22Rv1 (cell line): ENCODE results near the gene MNAT1.

Source experiments
- H3K27ac ChIP-seq: fragments of 450-650 bp; 2 replicates; pipeline ENCODE4 v1.5.1; 2017
- ZFX ChIP-seq: fragments of 450-650 bp; IDR thresholded peaks from 2 replicates; pipeline ENCODE4 v1.6.1; 2017; ENCODE audit warnings: antibody characterized with exemption, borderline replicate concordance
- TF ChIP-seq, protein P1 (sequence below): fragments of 450-650 bp; IDR thresholded peaks from 2 replicates; pipeline ENCODE4 v1.5.1; 2017; ENCODE audit warnings: mild to moderate bottlenecking

Gene MNAT1

DNA sequence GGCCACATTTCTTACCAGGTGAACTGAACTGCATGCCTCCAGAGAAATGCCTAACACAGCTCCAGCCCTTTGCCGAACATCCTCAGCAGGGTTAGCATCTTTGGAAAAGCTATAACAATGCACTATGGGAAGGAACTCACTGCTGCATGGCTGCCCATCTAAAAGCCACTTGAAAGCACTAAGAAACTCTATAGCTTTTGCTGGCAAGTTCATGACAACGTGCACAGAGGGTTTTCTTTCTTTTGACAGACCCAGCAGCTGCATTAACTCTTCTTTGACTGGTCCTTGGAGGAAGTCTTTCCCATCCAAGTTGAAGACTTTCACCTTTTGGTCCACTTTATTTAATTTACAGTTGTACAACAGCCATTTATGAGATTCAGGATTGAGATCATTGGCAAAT lies 241.0 kb downstream of the MNAT1 start:
- TF ChIP-seq ZFX = no peak
- TF ChIP-seq, protein P1, sequence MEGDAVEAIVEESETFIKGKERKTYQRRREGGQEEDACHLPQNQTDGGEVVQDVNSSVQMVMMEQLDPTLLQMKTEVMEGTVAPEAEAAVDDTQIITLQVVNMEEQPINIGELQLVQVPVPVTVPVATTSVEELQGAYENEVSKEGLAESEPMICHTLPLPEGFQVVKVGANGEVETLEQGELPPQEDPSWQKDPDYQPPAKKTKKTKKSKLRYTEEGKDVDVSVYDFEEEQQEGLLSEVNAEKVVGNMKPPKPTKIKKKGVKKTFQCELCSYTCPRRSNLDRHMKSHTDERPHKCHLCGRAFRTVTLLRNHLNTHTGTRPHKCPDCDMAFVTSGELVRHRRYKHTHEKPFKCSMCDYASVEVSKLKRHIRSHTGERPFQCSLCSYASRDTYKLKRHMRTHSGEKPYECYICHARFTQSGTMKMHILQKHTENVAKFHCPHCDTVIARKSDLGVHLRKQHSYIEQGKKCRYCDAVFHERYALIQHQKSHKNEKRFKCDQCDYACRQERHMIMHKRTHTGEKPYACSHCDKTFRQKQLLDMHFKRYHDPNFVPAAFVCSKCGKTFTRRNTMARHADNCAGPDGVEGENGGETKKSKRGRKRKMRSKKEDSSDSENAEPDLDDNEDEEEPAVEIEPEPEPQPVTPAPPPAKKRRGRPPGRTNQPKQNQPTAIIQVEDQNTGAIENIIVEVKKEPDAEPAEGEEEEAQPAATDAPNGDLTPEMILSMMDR = no peak
- H3K27ac ChIP-seq = no peak overlapping the region

DNA sequence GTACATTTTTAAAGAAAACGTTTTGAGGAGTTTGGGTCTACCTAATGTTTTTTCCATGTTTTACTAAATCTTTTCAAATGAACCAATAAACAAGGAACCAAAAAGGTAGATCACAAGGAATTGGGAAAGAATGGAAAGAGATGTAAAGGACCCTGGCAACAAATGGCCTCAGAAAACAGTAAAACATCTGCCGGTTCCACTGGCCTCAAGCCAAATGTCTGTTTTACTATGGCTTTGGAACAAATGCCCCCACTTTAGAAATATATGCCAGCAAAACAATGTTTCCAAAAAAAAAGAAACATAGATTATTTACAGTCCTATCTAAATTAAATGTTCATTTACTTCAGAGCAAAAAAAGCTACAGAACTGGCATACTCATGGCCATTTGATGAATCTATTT lies 243.3 kb downstream of the MNAT1 start:
- TF ChIP-seq ZFX = no peak
- TF ChIP-seq, protein P1 = no peak
- no peak overlapping the region for H3K27ac ChIP-seq

DNA sequence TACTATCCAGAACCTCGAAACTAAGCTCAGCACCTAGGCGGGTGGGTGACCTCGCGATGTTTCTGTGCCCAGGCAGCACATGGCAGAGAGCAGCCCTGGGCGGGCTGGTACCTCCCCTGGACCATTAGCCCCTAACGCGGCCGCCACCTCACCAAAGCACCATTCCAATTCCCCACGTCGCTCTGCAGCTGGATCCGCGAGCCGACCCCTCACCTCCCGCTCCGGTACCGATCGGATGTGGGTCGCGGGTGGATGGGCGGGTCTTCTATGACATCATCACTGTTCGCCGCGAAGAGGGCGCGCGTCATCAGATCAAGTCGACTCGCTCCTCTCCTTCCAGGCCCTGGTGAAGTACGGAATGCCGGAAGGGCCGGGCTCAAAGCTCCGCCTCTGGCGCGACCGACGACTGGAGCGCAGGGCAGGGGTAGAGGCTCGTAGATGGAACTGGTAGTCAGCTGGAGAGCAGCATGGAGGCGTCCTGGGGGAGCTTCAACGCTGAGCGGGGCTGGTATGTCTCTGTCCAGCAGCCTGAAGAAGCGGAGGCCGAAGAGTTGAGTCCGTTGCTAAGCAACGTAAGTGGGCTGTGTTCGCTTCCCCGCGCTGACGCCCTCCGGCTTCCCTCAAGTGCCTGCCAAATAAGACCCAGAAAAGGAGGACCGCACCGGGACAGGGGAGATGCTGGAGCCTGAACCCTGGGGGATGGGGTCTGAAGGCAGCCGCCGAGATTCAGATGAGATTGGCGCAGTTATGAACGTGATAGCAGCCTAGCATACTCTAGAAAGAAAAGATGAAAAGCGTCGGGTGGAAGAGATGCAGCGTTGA lies 246.5 kb downstream of the MNAT1 start, which contains the start of the genes SLC38A6 and TRMT5:
TSS of gene SLC38A6 (plus strand) at position 435 of the 822 bp plus-strand sequence. CDS start at position 468, 33 bp downstream.
TSS of gene TRMT5 (minus strand) at position 269 of the 822 bp plus-strand sequence. CDS start at position 163, 106 bp downstream.
- peak within 1 kb of the TSS; percentile 62 for H3K27ac ChIP-seq

DNA sequence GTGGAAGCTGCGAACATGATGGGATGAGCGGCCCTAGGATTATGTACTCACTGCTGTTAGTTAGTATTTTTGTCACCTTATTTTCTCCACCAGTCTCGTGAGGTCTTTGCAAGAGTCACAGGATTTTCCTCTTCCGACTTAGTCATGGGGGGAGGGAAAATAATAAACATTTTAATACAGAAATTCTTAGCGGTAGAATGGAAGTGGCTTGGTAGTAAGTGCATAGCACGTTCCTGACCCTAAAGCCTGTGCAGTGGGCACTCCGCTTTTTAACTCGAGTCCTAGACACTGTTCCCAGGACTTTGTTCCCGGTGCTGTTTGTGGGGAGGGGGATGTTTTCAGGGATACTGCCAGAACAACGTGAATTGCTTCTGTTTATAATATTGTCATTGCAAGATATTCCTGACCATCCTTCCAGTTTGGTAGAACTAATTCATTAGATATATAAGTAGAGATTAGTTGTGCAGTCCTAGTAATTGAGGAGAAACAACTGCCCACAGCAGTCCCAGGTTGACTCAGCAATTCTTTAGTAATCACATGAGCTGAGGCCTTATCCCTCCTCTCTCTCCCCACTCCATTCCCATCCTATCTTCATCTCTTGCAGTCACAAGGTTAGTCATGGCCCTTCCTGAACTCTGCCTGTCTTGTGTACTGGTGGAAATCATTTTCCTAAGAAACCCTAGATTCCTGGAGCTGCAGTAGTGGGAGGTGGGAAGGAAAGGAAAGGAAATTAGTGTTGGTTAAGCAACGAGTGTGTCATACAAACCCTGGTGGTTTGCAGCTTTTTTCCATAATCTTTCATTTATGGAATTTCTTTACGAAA lies 247.3 kb downstream of the MNAT1 start:
- TF ChIP-seq ZFX = no peak
- TF ChIP-seq, protein P1 = no peak
- peak overlapping the region; percentile 62 for H3K27ac ChIP-seq

More for the DNA sequence above, 246.5 kb downstream of the MNAT1 start, which contains the start of the genes SLC38A6 and TRMT5:
- TF ChIP-seq, protein P1 = no peak
- no peak for TF ChIP-seq ZFX

DNA sequence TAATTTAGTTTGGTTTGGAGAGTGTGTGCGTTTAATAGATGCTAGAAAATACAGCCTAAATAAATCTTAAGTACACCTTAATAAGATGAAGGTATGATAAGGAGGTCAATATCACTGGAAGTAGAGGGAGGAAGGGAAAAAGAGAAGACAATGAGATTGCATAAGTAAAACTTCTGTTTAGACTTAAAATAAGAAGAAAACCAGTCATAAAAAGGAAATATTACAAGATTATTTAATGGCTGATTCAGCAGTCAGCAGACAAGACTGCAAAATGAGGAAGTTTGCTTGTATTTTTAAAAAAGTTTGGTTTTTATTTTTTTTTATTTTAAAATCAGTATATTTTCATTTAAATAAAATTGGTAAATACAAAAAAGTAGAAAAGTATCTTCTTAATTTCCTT lies 249.6 kb downstream of the MNAT1 start:
- TF ChIP-seq ZFX = no peak
- TF ChIP-seq, protein P1 = no peak
- H3K27ac ChIP-seq = no peak overlapping the region

DNA sequence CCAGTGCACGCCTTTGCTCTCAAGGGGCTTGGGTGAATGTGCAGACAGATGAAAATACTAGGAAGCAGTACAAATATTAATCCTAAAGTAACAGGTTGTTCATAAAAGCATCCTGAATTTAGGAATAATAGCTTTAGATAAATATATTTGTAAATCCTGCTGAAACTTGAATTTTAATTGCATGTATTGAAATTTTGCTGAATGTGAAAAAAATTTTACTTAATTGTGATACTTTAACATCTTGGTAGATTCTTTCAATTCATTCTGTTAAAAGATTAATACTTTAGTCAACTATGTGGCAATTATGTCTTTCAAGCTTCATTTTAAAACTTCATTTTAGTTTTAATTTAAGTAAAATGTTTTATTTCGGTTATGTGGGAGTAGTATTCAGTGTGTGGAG lies 251.9 kb downstream of the MNAT1 start:
- TF ChIP-seq ZFX = no peak
- TF ChIP-seq, protein P1 = no peak
- H3K27ac ChIP-seq = no peak overlapping the region
